DMS153 treated with DMSO at 0.1 percent for 48 hours (cell line): Measurements from ENCODE around the gene BMP2K.
A peak's percentile ranks its signal among the peaks of the same experiment; 100 is the strongest.
"Not testable (repeated sequence)": the region's sequence is repeated elsewhere in the genome, so short reads cannot be mapped to it uniquely, and the experiment has no call there.

ENCODE experiments used
- DNase-seq: peaks from one replicate; lab custom pipeline; 2025; ENCODE audit not compliant: unreplicated experiment; lab: John Stamatoyannopoulos, UW

BMP2K gene

GRCh38 chr4:78846258-78846657 lies 70.1 kb downstream of the BMP2K start:
- DNase-seq: no peak

- DNase-seq: no peak
These were observed 86.2 kb downstream of the BMP2K start for GRCh38 chr4:78862314-78862737.

DNA sequence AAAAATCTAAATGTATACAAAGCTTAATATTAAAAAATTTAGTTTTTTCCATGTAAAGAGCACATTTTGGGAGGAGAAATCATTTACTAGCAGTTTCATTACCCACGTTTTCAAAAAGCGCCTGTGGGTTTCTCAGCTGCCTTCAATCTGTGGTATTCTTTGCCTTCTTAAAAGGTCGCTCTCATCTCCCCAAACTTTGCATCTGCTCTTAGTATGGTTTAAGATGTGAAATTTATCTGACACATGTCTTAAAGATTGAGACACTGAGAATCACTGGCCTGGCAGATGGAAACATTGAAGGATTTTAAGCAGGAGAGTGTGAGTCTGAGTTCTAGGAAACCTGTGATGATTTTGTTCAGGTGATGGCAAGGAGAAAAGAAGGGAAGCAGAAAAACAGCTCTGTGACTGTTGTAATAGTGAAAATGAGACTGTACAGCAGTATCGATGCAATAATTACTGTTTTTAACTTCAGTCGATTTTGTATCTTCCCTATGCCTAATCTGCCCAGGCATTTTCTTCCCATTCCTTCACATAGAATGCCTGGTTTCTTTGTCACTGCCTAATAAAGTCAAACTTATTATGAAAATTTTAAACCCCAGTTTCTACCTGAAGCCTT lies 87.2 kb downstream of the BMP2K start:
- DNase-seq: no peak

GRCh38 chr4:78863991-78864390 lies 87.8 kb downstream of the BMP2K start:
- DNase-seq: no peak

GRCh38 chr4:78864405-78865024 lies 88.4 kb downstream of the BMP2K start:
- DNase-seq: peak; percentile 84

GRCh38 chr4:78865451-78865850 lies 89.3 kb downstream of the BMP2K start:
- DNase-seq: no peak

DNA sequence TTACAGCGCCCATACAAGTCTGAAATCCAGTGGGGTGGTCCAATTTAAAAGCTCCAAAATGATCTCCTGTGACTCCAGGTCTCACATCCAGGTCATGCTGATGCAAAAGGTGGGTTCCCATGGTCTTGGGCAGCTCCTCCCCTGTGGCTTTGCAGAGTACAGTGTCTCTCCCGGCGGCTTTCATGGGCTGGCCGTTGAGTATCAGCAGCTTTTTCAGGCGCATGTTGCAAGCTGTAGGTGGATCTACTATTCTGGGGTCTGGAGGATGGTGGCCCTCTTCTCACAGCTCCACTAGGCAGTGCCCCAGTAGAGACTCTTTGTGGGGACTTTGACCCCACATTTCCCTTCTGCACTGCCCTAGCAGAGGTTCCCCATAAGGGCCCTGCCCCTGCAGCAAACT lies 92.6 kb downstream of the BMP2K start:
- DNase-seq: not testable (repeated sequence)

- no peak for DNase-seq
These were observed 93.9 kb downstream of the BMP2K start for GRCh38 chr4:78870056-78870455.

DNA sequence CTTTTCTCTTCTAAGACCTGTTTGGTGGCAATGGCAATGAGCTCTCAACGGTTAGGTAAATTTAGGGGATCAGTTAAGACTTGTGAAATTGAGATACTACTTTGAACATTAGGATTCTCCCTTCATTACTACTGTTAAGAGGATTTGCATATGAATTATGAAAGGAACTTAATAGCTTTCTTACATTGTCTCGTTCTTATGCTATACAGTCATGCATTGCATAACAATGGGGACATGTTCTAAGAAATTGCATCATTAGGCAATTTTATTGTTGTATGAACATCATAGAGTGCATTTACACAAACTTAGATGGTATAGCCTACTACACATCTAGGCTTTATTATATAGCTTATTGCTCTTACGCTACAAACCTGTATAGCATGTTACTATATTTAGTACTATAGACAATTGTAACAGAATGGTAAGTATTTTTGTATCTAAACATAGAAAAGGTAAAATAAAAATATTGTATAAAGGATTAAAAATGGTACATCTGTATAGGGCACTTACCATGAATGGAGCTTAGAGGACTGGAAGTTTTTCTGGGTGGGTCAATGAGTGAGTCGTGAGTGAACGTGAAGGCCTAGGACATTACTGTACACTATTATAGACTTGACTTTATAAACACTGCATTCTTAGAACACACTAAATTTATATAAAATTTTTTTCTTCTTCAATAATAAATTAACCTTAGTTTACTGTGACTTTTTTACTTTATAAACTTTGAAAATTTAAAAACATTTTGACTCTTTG lies 100.6 kb downstream of the BMP2K start:
- DNase-seq: no peak

DNA sequence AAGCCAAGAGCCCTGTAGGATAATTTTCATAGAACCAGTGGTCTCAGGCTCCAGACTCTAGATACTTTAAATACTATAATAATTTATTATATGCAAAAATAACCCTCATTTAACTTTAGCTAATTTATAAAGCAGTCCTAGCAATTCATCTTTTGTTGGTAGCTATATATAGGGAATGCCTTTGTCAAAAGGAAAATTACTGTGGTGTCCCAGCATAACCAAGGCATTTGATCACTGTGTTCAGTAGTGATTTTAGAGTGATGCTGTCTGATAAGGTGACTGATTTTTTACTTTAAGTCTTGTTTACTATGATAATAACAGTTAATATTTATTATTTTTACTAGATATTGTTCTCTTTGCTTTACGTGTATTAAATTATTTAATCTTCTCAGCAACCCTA lies 101.9 kb downstream of the BMP2K start:
- no peak for DNase-seq

GRCh38 chr4:78880874-78881492 lies 104.8 kb downstream of the BMP2K start:
- no peak for DNase-seq

DNA sequence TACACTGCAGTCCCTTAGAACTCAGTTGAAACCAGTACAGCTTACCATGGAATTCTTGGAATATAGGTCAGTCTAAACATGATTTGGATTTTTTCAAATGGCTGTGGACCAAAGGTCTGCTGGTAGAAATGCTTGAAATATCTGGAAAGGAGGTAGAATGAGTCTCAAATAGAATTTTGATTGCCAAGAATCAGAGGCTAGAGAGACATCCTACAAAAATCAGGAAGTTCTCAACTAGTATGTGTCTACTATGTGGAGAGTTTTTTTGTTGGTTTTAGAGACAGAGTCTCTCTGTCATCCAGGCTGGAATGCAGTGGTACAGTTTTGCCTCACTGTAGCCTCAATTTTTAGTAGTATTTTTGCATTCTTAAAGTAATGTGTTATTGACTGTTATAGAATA lies 109.4 kb downstream of the BMP2K start:
- DNase-seq: no peak

DNA sequence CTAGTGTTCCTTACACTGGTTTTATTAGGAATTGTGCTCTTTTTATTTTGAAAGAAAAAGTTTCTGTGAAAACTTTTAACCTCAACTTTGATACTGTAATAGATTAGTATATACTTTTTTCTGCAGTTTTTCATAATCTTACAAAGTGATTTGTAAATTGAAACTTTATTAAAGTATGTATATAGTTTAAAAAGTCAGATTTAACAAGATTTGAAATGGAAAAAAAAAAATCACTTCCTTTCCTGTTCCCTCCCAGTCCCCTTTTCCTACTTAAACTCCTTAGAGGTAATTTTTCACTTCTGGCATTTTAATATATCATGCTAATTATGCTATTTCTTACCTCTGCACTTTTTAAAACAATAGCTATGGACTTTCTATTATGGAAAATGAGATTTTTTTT lies 113.8 kb downstream of the BMP2K start:
- no peak for DNase-seq

GRCh38 chr4:78899302-78899701 lies 123.2 kb downstream of the BMP2K start:
- no peak for DNase-seq

- no peak for DNase-seq
These were observed 125.7 kb downstream of the BMP2K start for GRCh38 chr4:78901882-78902281.

- no peak for DNase-seq
These were observed 126.1 kb downstream of the BMP2K start for GRCh38 chr4:78902298-78902697.

GRCh38 chr4:78904143-78904542 lies 128.0 kb downstream of the BMP2K start:
- DNase-seq: no peak

GRCh38 chr4:78907638-78908037 lies 131.5 kb downstream of the BMP2K start:
- no peak for DNase-seq

DNA sequence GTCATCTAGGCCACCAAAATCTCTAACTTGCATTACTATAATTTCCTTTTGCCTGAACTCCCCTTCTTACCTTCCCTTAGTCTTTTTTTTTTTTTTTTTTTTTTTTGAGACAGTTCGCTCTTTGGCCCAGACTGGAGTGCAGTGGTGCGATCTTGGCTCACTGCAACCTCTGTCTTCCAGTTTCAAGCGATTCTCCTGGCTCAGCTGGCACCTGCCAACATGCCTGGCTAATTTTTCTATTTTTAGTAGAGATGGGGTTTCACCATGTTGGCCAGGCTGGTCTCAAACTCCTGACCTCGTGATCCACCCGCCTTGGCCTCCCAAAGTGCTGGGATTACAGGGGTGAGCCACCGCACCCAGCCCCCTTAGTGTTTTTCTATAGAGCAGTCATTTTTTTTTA lies 132.8 kb downstream of the BMP2K start:
- DNase-seq: not testable (repeated sequence)

GRCh38 chr4:78910612-78911011 lies 134.5 kb downstream of the BMP2K start:
- no peak for DNase-seq

DNA sequence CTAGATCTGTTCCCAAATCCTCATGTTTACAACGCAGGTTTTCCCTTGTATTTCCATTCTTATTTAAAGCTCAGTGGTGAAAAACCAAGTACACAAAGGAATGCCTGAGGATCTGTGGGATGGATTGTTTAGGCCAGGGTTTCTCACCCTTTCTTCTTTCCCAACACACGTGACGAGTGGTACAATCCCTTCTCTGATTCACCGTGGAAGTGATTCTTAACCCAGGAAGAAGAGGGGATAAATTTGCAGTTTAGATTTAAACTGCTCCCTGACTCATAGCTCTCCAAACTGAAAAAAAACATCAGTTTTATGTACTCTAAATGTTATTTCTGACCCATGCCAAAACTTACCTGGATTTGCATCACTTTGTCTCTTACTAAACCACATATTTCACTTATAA lies 146.1 kb downstream of the BMP2K start:
- DNase-seq: no peak
